ENCODE data around the gene HDHD5.

DNA sequence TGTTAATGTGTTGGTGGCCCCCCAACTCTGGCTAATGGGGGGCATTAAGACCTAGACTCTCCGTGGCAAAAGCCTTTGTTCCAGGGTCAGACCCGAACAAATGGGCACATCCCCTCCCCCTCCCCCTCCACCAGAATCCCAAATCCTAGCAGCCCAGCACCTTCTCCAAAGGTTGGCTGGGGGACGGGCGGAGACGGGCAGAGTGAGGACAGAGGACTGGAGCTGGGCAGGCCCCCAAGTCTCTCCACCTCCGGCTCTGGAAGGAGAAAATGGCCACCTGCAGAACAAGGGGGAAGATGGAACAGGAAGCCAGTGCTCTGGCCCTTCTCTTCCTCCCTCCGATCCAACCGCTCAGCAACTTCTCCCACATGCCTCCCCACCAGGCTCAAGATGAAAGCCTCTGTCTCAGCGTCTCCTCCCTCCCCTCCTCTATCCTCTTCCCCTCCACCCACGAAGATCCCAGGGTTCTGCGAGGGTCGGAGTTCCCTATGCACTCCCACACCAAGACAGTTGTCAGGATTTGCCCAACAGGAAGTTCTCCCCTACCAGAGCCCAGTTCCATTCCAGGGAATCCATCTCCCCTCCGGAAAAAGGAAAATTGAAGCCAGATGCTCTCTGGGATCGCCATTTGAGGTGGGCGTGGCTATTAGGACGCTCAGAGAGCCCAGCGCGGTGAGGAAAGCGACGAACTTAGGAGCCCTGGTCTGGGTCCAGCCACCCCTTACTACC, 40.1 kb upstream of the HDHD5 start:
- no peak for TF ChIP-seq TAF1 (IDR thresholded peaks at IDR 0.05; ENCODE audit: low read depth, low read length)
- no peak for TF ChIP-seq POLR2A (IDR thresholded peaks at IDR 0.05; ENCODE audit: low read depth, low read length)
- TF ChIP-seq POLR2AphosphoS5 (IDR thresholded peaks at IDR 0.05; ENCODE audit: low read depth, low read length) = no peak
- TF ChIP-seq POU2F2 (IDR thresholded peaks at IDR 0.05; ENCODE audit: low read depth, low read length) = no peak
- TF ChIP-seq PAX5 (IDR thresholded peaks at IDR 0.05; ENCODE audit: insufficient read depth, low read length, severe bottlenecking) = no peak
- no peak for TF ChIP-seq SPI1 (IDR thresholded peaks at IDR 0.05; ENCODE audit: low read depth, low read length)
